HepG2 (cell line): ENCODE results near the gene FCER1G. TPM values are rescaled to one million over a fixed set of nuclear protein-coding genes. Genes with fewer than 3 reads are reported as not detected.

ENCODE experiments used
- ATF7-NPFF ChIP-seq: sonication (generic); formaldehyde crosslinking; IDR thresholded peaks from 2 replicates; pipeline ENCODE4 v1.8.1; 2023; ENCODE audit warnings: mild to moderate bottlenecking, low read depth, missing genetic modification reagents, moderate library complexity
- CCAR2 ChIP-seq: fragments of 200-400 bp; formaldehyde crosslinking; optimal IDR thresholded peaks from 2 replicates; pipeline ENCODE3; 2018; ENCODE audit warnings: low read depth, mild to moderate bottlenecking, low read length, moderate library complexity
- GABPB1 ChIP-seq: IDR thresholded peaks from 2 replicates; pipeline ENCODE4 v1.6.1; 2016; ENCODE audit warnings: mild to moderate bottlenecking, missing genetic modification reagents, moderate library complexity, missing compliant biosample characterization
- GPN1 ChIP-seq: sonication (generic); formaldehyde crosslinking; IDR thresholded peaks from 2 replicates; pipeline ENCODE4 v1.5.1; 2020; ENCODE audit warnings: missing genetic modification reagents, borderline replicate concordance
- HNF4G ChIP-seq, 2 experiments: sonication (generic) in 1 of 2; formaldehyde crosslinking in 1 of 2; IDR thresholded peaks; 2 replicates each; pipeline versions ENCODE4 v1.4.0 to v1.6.1; 2011 to 2020; ENCODE audit warnings: borderline replicate concordance in 2 of 2, low read depth in 2 of 2, mild to moderate bottlenecking in 2 of 2, low read length in 1 of 2, missing genetic modification reagents in 1 of 2, moderate library complexity in 1 of 2
- MED1 ChIP-seq: sonication (generic); formaldehyde crosslinking; IDR thresholded peaks from 2 replicates; pipeline ENCODE4 v1.4.0; 2020; ENCODE audit warnings: missing genetic modification reagents
- MEIS2 ChIP-seq: sonication (generic); formaldehyde crosslinking; IDR thresholded peaks from 2 replicates; pipeline ENCODE4 v1.9.0; 2021; ENCODE audit warnings: mild to moderate bottlenecking, missing genetic modification reagents
- SMARCC2 ChIP-seq: fragments of 450-650 bp; IDR thresholded peaks from 2 replicates; pipeline ENCODE4 v1.6.1; 2017; ENCODE audit warnings: antibody characterized with exemption, mild to moderate bottlenecking
- ZMAT3 ChIP-seq: sonication (generic); formaldehyde crosslinking; conservative IDR thresholded peaks from 2 replicates; pipeline ENCODE4 v1.7.0; 2021; ENCODE audit warnings: missing genetic modification reagents
- ZNF382 ChIP-seq: sonication (generic); formaldehyde crosslinking; IDR thresholded peaks from 2 replicates; pipeline ENCODE4 v1.5.0; 2020; ENCODE audit warnings: missing genetic modification reagents, mild to moderate bottlenecking, borderline replicate concordance
- ZNF430 ChIP-seq: sonication (generic); formaldehyde crosslinking; IDR thresholded peaks from 2 replicates; pipeline ENCODE4 v1.9.0; 2021; ENCODE audit warnings: mild to moderate bottlenecking, missing genetic modification reagents
- ZNF550 ChIP-seq: sonication (generic); formaldehyde crosslinking; IDR thresholded peaks from 2 replicates; pipeline ENCODE4 v1.4.0; 2020; ENCODE audit warnings: mild to moderate bottlenecking, missing genetic modification reagents, borderline replicate concordance
- ZNF557 ChIP-seq: sonication (generic); formaldehyde crosslinking; IDR thresholded peaks from 2 replicates; pipeline ENCODE4 v1.4.0; 2020; ENCODE audit warnings: missing genetic modification reagents
- ZNF616 ChIP-seq: sonication (generic); formaldehyde crosslinking; IDR thresholded peaks from 2 replicates; pipeline ENCODE4 v1.5.0; 2020; ENCODE audit warnings: low read depth, mild to moderate bottlenecking, missing genetic modification reagents
- ZNF746 ChIP-seq: sonication (generic); formaldehyde crosslinking; IDR thresholded peaks from 2 replicates; pipeline ENCODE4 v1.8.0; 2022; ENCODE audit warnings: mild to moderate bottlenecking, missing genetic modification reagents
- ZNF772 ChIP-seq: sonication (generic); formaldehyde crosslinking; IDR thresholded peaks from 2 replicates; pipeline ENCODE4 v1.5.0; 2020; ENCODE audit warnings: mild to moderate bottlenecking, missing genetic modification reagents
- polyA plus RNA-seq, 8 experiments: library from polyadenylated mRNA; depleted of rRNA in 3 of 8; stranded (reverse) in 7 of 8; unstranded in 1 of 8; fragments of >200 nt; fragmentation: Illumina TruSeq in 4 of 8; extraction: Trizol in 4 of 8; gene quantifications; 2 replicates each; pipeline versions ENCODE4 v1.2.1 to v1.2.3, GENCODE V29; 2011 to 2016; ENCODE audit warnings: low read depth in 4 of 8, missing spikeins in 1 of 8, mixed read lengths in 1 of 8; ENCODE audit not compliant: insufficient read depth in 1 of 8
- total RNA-seq, 5 experiments: library from RNA; depleted of rRNA; stranded (reverse); fragments of >200 nt; fragmentation: Illumina TruSeq; extraction: Trizol; gene quantifications; 2 replicates each; pipeline ENCODE4 v1.2.3, GENCODE V29; 2016; ENCODE audit warnings: low read depth in 1 of 5
- TF ChIP-seq, protein P1 (sequence below): sonication (generic); formaldehyde crosslinking; conservative IDR thresholded peaks from 2 replicates; pipeline ENCODE4 v1.4.0; 2020; ENCODE audit warnings: missing genetic modification reagents
- TF ChIP-seq, protein P2 (sequence below): IDR thresholded peaks from 2 replicates; pipeline ENCODE4 v1.6.1; 2016; ENCODE audit warnings: control low read depth
- TF ChIP-seq, protein P3 (sequence below): IDR thresholded peaks from 2 replicates; pipeline ENCODE4 v1.6.1; 2016
- TF ChIP-seq, protein P4 (sequence below): sonication (generic); formaldehyde crosslinking; conservative IDR thresholded peaks from 2 replicates; pipeline ENCODE4 v1.8.0; 2022; ENCODE audit warnings: mild to moderate bottlenecking, moderate library complexity, missing genetic modification reagents
- TF ChIP-seq, protein P5 (sequence below): sonication (generic); formaldehyde crosslinking; IDR thresholded peaks from 2 replicates; pipeline ENCODE4 v1.4.0; 2020; ENCODE audit warnings: missing genetic modification reagents

The FCER1G gene
- total and polyA plus RNA-seq, 2 of the 13 experiments (the other 11 are each of a cell fraction or from before 2014, with no cell fraction given): 1.3 to 6.4 TPM

DNA sequence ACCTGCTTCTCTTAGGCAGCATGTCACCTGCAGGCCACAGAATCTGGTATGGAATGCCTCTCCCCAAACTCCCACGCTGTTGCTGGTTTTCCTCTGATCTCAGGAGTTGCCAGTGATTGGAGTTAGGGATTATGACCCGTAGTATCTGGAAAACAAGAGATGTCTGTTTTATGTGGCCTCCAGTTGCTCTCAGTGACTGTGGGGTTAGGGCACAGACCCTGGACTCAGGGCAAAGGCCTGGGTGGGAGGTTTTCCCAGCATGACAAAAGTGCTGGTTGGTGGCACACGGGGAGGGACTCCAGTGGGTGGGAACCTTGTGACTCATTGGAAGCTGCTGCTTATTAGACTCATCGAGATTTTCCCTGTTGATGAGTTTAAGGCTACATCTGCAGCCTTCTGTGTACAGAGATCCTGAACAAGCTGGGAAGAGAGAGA is 23.0 kb downstream of the FCER1G start, which contains the start of gene NR1I3 (continued):
- TF ChIP-seq, protein P1, sequence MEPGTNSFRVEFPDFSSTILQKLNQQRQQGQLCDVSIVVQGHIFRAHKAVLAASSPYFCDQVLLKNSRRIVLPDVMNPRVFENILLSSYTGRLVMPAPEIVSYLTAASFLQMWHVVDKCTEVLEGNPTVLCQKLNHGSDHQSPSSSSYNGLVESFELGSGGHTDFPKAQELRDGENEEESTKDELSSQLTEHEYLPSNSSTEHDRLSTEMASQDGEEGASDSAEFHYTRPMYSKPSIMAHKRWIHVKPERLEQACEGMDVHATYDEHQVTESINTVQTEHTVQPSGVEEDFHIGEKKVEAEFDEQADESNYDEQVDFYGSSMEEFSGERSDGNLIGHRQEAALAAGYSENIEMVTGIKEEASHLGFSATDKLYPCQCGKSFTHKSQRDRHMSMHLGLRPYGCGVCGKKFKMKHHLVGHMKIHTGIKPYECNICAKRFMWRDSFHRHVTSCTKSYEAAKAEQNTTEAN (CRISPR knock-in tag): no peak
- no peak for TF ChIP-seq ZNF550 (CRISPR knock-in tag)
- TF ChIP-seq ZMAT3 (CRISPR knock-in tag): 0 out of 2 replicates have a peak, but pooled peaks have one; percentile 41
- TF ChIP-seq, protein P2, sequence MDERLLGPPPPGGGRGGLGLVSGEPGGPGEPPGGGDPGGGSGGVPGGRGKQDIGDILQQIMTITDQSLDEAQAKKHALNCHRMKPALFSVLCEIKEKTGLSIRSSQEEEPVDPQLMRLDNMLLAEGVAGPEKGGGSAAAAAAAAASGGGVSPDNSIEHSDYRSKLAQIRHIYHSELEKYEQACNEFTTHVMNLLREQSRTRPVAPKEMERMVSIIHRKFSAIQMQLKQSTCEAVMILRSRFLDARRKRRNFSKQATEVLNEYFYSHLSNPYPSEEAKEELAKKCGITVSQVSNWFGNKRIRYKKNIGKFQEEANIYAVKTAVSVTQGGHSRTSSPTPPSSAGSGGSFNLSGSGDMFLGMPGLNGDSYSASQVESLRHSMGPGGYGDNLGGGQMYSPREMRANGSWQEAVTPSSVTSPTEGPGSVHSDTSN (CRISPR knock-in tag): no peak
- no peak for TF ChIP-seq ATF7-NPFF (CRISPR knock-in tag)
- TF ChIP-seq, protein P3, sequence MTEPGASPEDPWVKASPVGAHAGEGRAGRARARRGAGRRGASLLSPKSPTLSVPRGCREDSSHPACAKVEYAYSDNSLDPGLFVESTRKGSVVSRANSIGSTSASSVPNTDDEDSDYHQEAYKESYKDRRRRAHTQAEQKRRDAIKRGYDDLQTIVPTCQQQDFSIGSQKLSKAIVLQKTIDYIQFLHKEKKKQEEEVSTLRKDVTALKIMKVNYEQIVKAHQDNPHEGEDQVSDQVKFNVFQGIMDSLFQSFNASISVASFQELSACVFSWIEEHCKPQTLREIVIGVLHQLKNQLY: no peak
- TF ChIP-seq, protein P4, sequence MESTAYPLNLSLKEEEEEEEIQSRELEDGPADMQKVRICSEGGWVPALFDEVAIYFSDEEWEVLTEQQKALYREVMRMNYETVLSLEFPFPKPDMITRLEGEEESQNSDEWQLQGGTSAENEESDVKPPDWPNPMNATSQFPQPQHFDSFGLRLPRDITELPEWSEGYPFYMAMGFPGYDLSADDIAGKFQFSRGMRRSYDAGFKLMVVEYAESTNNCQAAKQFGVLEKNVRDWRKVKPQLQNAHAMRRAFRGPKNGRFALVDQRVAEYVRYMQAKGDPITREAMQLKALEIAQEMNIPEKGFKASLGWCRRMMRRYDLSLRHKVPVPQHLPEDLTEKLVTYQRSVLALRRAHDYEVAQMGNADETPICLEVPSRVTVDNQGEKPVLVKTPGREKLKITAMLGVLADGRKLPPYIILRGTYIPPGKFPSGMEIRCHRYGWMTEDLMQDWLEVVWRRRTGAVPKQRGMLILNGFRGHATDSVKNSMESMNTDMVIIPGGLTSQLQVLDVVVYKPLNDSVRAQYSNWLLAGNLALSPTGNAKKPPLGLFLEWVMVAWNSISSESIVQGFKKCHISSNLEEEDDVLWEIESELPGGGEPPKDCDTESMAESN (CRISPR knock-in tag): 0 out of 2 replicates have a peak, but pooled peaks have one; percentile 26
- TF ChIP-seq CCAR2: no peak
- no peak for TF ChIP-seq SMARCC2
- TF ChIP-seq, protein P5, sequence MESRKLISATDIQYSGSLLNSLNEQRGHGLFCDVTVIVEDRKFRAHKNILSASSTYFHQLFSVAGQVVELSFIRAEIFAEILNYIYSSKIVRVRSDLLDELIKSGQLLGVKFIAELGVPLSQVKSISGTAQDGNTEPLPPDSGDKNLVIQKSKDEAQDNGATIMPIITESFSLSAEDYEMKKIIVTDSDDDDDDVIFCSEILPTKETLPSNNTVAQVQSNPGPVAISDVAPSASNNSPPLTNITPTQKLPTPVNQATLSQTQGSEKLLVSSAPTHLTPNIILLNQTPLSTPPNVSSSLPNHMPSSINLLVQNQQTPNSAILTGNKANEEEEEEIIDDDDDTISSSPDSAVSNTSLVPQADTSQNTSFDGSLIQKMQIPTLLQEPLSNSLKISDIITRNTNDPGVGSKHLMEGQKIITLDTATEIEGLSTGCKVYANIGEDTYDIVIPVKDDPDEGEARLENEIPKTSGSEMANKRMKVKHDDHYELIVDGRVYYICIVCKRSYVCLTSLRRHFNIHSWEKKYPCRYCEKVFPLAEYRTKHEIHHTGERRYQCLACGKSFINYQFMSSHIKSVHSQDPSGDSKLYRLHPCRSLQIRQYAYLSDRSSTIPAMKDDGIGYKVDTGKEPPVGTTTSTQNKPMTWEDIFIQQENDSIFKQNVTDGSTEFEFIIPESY: no peak
- peak; percentile 87 for TF ChIP-seq ZNF746 (CRISPR knock-in tag)
- TF ChIP-seq GABPB1: no peak
- TF ChIP-seq ZNF430 (CRISPR knock-in tag): 0 out of 2 replicates have a peak, but pooled peaks have one; percentile 36
- TF ChIP-seq ZNF382 (CRISPR knock-in tag): no peak
- TF ChIP-seq ZNF557: no peak
- peak; percentile 43; the same call in 1 of the 2 replicates for TF ChIP-seq ZNF772
- TF ChIP-seq HNF4G (IDR thresholded peaks at IDR 0.05; ENCODE audit: borderline replicate concordance, low read depth, low read length): peak; percentile 98
- TF ChIP-seq HNF4G (CRISPR knock-in tag; IDR thresholded peaks at IDR 0.05; ENCODE audit: borderline replicate concordance, low read depth): peak; percentile 95
- no peak for TF ChIP-seq GPN1
- no peak for TF ChIP-seq ZNF616
- TF ChIP-seq MEIS2 (CRISPR knock-in tag): no peak
- TF ChIP-seq MED1 (CRISPR knock-in tag): peak; percentile 55; the same call in 1 of the 2 replicates
